ENCODE data around the gene ZC3H11A.
A peak's percentile ranks its signal among the peaks of the same experiment; 100 is the strongest.
"Not testable (repeated sequence)": the region's sequence is repeated elsewhere in the genome, so short reads cannot be mapped to it uniquely, and the experiment has no call there.

The ZC3H11A gene

GRCh38 chr1:203781962-203782361 lies 13.5 kb upstream of the ZC3H11A start:
- DNase-seq (no peak), ATAC-seq (no peak)

- ATAC-seq (no peak), DNase-seq (no peak)
Observed at GRCh38 chr1:203789966-203790365, 5.5 kb upstream of the ZC3H11A start.

GRCh38 chr1:203791498-203791897 lies 3.9 kb upstream of the ZC3H11A start:
- DNase-seq (no peak), ATAC-seq (no peak)

GRCh38 chr1:203792486-203792885 lies 2.9 kb upstream of the ZC3H11A start:
- ATAC-seq (no peak), DNase-seq (no peak)

GRCh38 chr1:203793561-203793960 lies 1.9 kb upstream of the ZC3H11A start:
- ATAC-seq, DNase-seq: not testable (repeated sequence)

GRCh38 chr1:203794764-203795440 lies 521 bp upstream of the ZC3H11A start:
- no peak for ATAC-seq
- DNase-seq, result no peak

GRCh38 chr1:203796236-203796605 lies 798 bp downstream of the ZC3H11A start:
- DNase-seq (peak; percentile 40), ATAC-seq (no peak)

- no peak for DNase-seq
- no peak for ATAC-seq
Observed at GRCh38 chr1:203797216-203797615, 1.8 kb downstream of the ZC3H11A start.

- ATAC-seq, result no peak
Observed at GRCh38 chr1:203797948-203798655, 2.7 kb downstream of the ZC3H11A start.

GRCh38 chr1:203799157-203799556 lies 3.7 kb downstream of the ZC3H11A start:
- no peak for ATAC-seq
- no peak for DNase-seq

More at GRCh38 chr1:203797948-203798655, 2.7 kb downstream of the ZC3H11A start:
- no peak for DNase-seq

GRCh38 chr1:203799971-203800370 lies 4.5 kb downstream of the ZC3H11A start:
- ATAC-seq (no peak), DNase-seq (no peak)

- ATAC-seq, result no peak
- no peak for DNase-seq
Observed at GRCh38 chr1:203805689-203806088, 10.3 kb downstream of the ZC3H11A start.

- ATAC-seq, result no peak
- DNase-seq, result no peak
Observed at GRCh38 chr1:203807196-203807595, 11.8 kb downstream of the ZC3H11A start.

- no peak for DNase-seq
- no peak for ATAC-seq
Observed at GRCh38 chr1:203813581-203814341, 18.3 kb downstream of the ZC3H11A start.

- no peak for DNase-seq
- no peak for ATAC-seq
Observed at GRCh38 chr1:203818399-203818798, 23.0 kb downstream of the ZC3H11A start.

- DNase-seq (no peak), ATAC-seq (no peak)
Observed at GRCh38 chr1:203823306-203823705, 27.9 kb downstream of the ZC3H11A start.

- DNase-seq (no peak), ATAC-seq (no peak)
Observed at GRCh38 chr1:203826175-203826574, 30.8 kb downstream of the ZC3H11A start.

- ATAC-seq, result no peak
- DNase-seq, result no peak
Observed at GRCh38 chr1:203828002-203828401, 32.6 kb downstream of the ZC3H11A start.

- no peak for DNase-seq
- ATAC-seq, result no peak
Observed at GRCh38 chr1:203828503-203828902, 33.1 kb downstream of the ZC3H11A start.

- DNase-seq, ATAC-seq: not testable (repeated sequence)
Observed at GRCh38 chr1:203829247-203829646, 33.8 kb downstream of the ZC3H11A start.

- DNase-seq, result no peak
- no peak for ATAC-seq
Observed at GRCh38 chr1:203835476-203835875, 40.1 kb downstream of the ZC3H11A start.

GRCh38 chr1:203839081-203839480 lies 43.7 kb downstream of the ZC3H11A start:
- no peak for DNase-seq
- ATAC-seq, result no peak

- ATAC-seq, result no peak
- DNase-seq, result no peak
Observed at GRCh38 chr1:203840208-203840808, 44.9 kb downstream of the ZC3H11A start.

Measured in stimulated activated naive CD8-positive, alpha-beta T cell treated with anti-CD3 and anti-CD28 coated beads, Interleukin-15, Interleukin-2, amounts not matched to agents 100 U/mL and 50 U/mL, for 24 hours (primary cell).